ENCODE data around the gene MDGA2. TPM values are rescaled to one million over a fixed set of nuclear protein-coding genes. Genes with fewer than 3 reads are reported as not detected.

MDGA2 gene
- total and polyA plus RNA-seq, 2 of the 13 experiments (the other 11 are each of a cell fraction or from before 2014, with no cell fraction given) = not detected

- no TSS peak for BruUV-seq (replicated peaks)
- WGBS (ENCODE audit: low lambda C conversion rate) = 3% methylated on average over 2 of the region's 2 CpGs
- Histone ChIP-seq H3K36me3 (replicated peaks in 1 of 2; ENCODE audit: control insufficient read depth in 1 of 2, insufficient read depth in 2 of 2, low read length in 2 of 2) (no peaks in the 10 kb centered on the region), H3K27me3 (ENCODE audit: control insufficient read depth in 1 of 2, insufficient read depth in 2 of 2, low read length in 2 of 2) (no peaks in the 10 kb centered on the region), H4K20me1 (ENCODE audit: insufficient read depth, low read length) (no peaks in the 10 kb centered on the region), H3K9ac (ENCODE audit: insufficient read depth, low read depth, low read length) (no peak overlapping the region), H3K4me1 (ENCODE audit: insufficient read depth, low read length) (no peaks in the 10 kb centered on the region), H3K9me3 (ENCODE audit: low read length) (no peaks in the 10 kb centered on the region), H3K27ac (ENCODE audit: extremely low read length, insufficient read depth, low read length) (no peak overlapping the region), H3K79me2 (ENCODE audit: insufficient read depth, low read length) (no peaks in the 10 kb centered on the region), H2AFZ (ENCODE audit: low read length) (no peak overlapping the region), H3K4me2 (ENCODE audit: low read depth, low read length) (no peak overlapping the region), H3K4me3 (replicated peaks in 1 of 3; ENCODE audit: insufficient read depth in 1 of 3, low read depth in 2 of 3, low read length in 3 of 3) (no peak overlapping the region)
- in situ Hi-C loops (cut with HindIII; ENCODE audit: extremely low pct_ligation_motif_present, low pct_unique_long_range_greater_than_20kb) = no loop called here
- ATAC-seq (no peak), FAIRE-seq (no peak), DNase-seq (ENCODE audit: low spot score) (no peak)
- POLR2A ChIA-PET = no interaction called here
- intact Hi-C loops (cut with micrococcal nuclease; ENCODE audit: unreplicated experiment) = loop anchor here (2.0 kb wide), 1 partner anchor 52 kb away; no protein-coding TSS in a partner anchor
- CTCF ChIA-PET (ENCODE audit: low intra/inter-chr PET ratio, low total read pairs) = no interaction called here
- TF ChIP-seq SCMH1 (CRISPR knock-in tag; IDR thresholded peaks at IDR 0.05; ENCODE audit: borderline replicate concordance) = no peak
- no peak for TF ChIP-seq HOXA3 (CRISPR knock-in tag; IDR thresholded peaks at IDR 0.05)
- TF ChIP-seq ZNF17 (CRISPR knock-in tag; IDR thresholded peaks at IDR 0.05) = no peak
- no peak for TF ChIP-seq ZNF280D (CRISPR knock-in tag; IDR thresholded peaks at IDR 0.05)
- no peak for TF ChIP-seq ZHX2 (IDR thresholded peaks at IDR 0.05; ENCODE audit: low read depth)
- TF ChIP-seq ZHX2 (CRISPR knock-in tag; IDR thresholded peaks at IDR 0.05; ENCODE audit: borderline replicate concordance) = no peak
- TF ChIP-seq DNMT3B (CRISPR knock-in tag; conservative IDR thresholded peaks at IDR 0.05) = no peak
- no peak for TF ChIP-seq ZNF670 (CRISPR knock-in tag; IDR thresholded peaks at IDR 0.05; ENCODE audit: borderline replicate concordance)
- TF ChIP-seq STAT5B (CRISPR knock-in tag; IDR thresholded peaks at IDR 0.05) = no peak
- TF ChIP-seq ZNF782 (CRISPR knock-in tag; IDR thresholded peaks at IDR 0.05; ENCODE audit: borderline replicate concordance) = no peak
- TF ChIP-seq GPN1 (CRISPR knock-in tag; IDR thresholded peaks at IDR 0.05; ENCODE audit: borderline replicate concordance) = no peak
- TF ChIP-seq STAG1 (CRISPR knock-in tag; IDR thresholded peaks at IDR 0.05) = no peak
- no peak for TF ChIP-seq ZNF513 (CRISPR knock-in tag; conservative IDR thresholded peaks at IDR 0.05)
- no peak for TF ChIP-seq TFE3 (CRISPR knock-in tag; IDR thresholded peaks at IDR 0.05)
Observed at GRCh38 chr14:47345016-47345415, 330.4 kb downstream of the MDGA2 start.

Data from HepG2 (cell line).